ENCODE results near the gene FAM200C. TPM values are rescaled to one million over a fixed set of nuclear protein-coding genes. Genes with fewer than 3 reads are reported as not detected.

FAM200C gene
- total RNA-seq (2014; rRNA removed; shearing (Covaris generic)): 2.4 and 2.7 TPM in 2 replicates
- total RNA-seq (2022): 3.7 and 5.1 TPM in 2 replicates
- percentile 60 among the genes with signal in this experiment for Bru-seq, nascent RNA
- BruChase-seq, experiment 1, labeled RNA remaining after a 6-hour chase: percentile 54 among the genes with signal in this experiment
- BruChase-seq, experiment 2, labeled RNA remaining after a 2-hour chase: percentile 61 among the genes with signal in this experiment
- long read RNA-seq, transcript ZBED8-201 (2 exons, 2,851 nt): major isoform, 7 of 9 reads
- long read RNA-seq, partial matches to known transcripts: 0 of 9 reads
- long read RNA-seq, other reads (novel, unspliced or antisense): 2 of 9 reads

DNA sequence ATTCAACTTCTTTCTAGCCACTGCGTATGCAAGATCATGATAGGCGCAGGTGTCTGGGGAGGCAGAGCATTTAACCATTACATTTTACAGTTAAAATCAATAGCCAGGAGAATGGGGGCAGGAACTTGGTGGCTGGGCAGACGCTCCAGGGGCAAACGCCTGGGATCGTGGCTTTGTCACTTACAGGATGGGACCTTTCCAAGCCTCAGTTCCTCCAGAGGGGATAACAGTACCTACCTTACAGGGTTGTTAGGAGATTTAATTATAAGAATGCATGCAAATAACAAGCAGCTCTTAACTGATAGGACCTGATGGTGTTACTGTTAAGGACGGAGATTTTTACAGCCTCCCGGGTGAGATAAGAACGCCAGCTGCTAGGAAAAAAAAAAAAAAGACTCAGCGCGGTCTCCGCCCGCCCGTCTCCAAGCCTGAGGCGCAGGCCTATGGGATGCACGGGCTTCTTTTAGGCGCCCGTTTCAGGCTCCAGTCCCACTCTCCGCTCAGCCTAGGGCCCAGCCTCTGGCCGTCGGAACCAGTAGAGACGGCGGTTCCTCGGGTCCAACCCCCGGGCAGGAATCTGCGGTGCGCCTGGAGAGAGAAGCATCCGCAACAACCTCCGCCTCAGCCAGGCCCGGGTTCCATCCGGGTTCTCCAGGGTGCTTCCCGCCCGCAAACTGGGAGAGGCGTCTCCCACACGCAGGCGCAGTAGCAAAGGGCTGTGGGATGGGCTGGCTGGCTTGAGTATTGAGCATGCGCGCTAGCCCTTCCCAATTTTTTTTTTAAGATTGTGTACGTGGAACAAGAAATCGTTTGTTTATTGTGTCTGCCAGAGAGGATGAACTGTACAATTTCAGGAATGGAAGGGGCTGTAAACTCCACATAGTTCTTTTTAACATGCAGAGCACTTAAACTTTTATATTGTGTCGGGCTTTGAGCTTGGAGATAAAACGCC is at the start of gene FAM200C:
TSS of gene FAM200C (minus strand) at position 653 of the 952 bp plus-strand sequence. CDS start 4,564 bp downstream, outside the sequence.
- ChIA-PET POLR2A (interaction anchor here (0.7 to 2.1 kb wide), 8 partner anchors 11 to 31 kb away, joined by 3 to 11 read pairs (median 6); partner anchors contain the start of genes PTTG1 and SLU7), CTCF (ENCODE audit: unreplicated experiment) (interaction anchor here (0.6 to 1.3 kb wide), 4 partner anchors 18 to 372 kb away, joined by 3 to 4 read pairs (median 3); no protein-coding TSS in a partner anchor)
- Histone ChIP-seq H2AFZ (ENCODE audit: low read length) (peak within 1 kb of the TSS; percentile 97), H3K27ac (ENCODE audit: low read depth, low read length, poor library complexity, severe bottlenecking) (peak within 1 kb of the TSS; percentile 21), H3K4me1 (ENCODE audit: insufficient read depth, low read length, poor library complexity, severe bottlenecking) (peaks cover 9% of the 10 kb centered on the region), H4K20me1 (ENCODE audit: insufficient read depth, low read length) (no peaks in the 10 kb centered on the region), H3K79me2 (ENCODE audit: insufficient read depth, low read depth, low read length) (peaks cover 8% of the 10 kb centered on the region; the same call in 1 of the 2 replicates), H3K9me2 (ENCODE audit: insufficient read depth, low read length) (no peaks in the 10 kb centered on the region), H3K4me3 (ENCODE audit: low read depth, low read length, poor library complexity, severe bottlenecking) (peak within 1 kb of the TSS; percentile 90), H3K4me2 (ENCODE audit: low read length) (peak within 1 kb of the TSS; percentile 86), H3K36me3 (ENCODE audit: insufficient read depth, low read length) (peaks cover 35% of the 10 kb centered on the region), H3K9me3 (ENCODE audit: low read length) (no peaks in the 10 kb centered on the region)
- no peak for TF ChIP-seq EZH2phosphoT487 (IDR thresholded peaks at IDR 0.05; ENCODE audit: borderline replicate concordance, low read depth, low read length)
- TF ChIP-seq, protein P1, sequence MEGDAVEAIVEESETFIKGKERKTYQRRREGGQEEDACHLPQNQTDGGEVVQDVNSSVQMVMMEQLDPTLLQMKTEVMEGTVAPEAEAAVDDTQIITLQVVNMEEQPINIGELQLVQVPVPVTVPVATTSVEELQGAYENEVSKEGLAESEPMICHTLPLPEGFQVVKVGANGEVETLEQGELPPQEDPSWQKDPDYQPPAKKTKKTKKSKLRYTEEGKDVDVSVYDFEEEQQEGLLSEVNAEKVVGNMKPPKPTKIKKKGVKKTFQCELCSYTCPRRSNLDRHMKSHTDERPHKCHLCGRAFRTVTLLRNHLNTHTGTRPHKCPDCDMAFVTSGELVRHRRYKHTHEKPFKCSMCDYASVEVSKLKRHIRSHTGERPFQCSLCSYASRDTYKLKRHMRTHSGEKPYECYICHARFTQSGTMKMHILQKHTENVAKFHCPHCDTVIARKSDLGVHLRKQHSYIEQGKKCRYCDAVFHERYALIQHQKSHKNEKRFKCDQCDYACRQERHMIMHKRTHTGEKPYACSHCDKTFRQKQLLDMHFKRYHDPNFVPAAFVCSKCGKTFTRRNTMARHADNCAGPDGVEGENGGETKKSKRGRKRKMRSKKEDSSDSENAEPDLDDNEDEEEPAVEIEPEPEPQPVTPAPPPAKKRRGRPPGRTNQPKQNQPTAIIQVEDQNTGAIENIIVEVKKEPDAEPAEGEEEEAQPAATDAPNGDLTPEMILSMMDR (conservative IDR thresholded peaks at IDR 0.05; ENCODE audit: low read length): no peak
- no TSS peak for BruUV-seq (replicated peaks)
- intact Hi-C loops (cut with micrococcal nuclease; ENCODE audit: unreplicated experiment): loop anchor here (2.0 kb wide), 1 partner anchor 19 kb away; the partner anchor contains the start of gene SLU7
- peak; percentile 84 for DNase-seq (ENCODE audit: low spot score)

DNA sequence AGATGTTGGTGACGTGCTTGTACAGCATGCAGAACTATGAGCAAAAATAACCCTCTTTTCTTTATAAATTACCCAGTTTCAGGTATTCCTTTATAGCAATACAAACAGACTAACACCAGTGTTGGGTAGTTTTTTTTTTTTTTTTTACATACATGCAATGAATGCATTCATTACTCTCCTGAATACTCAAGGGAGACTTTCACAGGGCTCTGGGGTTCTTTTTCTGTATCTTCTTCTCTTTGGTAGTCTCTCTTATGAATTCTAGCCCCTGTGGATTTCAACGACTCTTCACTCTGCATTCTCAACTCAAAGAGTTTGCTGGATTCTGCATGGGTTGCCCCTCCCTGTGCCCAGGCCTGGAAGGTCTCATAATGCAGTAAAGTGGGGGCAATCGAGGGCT is 49.6 kb upstream of the FAM200C start:
- no peak for TF ChIP-seq EZH2phosphoT487 (IDR thresholded peaks at IDR 0.05; ENCODE audit: borderline replicate concordance, low read depth, low read length)
- TF ChIP-seq, protein P1 (conservative IDR thresholded peaks at IDR 0.05; ENCODE audit: low read length): no peak
- DNase-seq (ENCODE audit: low spot score): no peak
- Histone ChIP-seq H3K36me3 (ENCODE audit: insufficient read depth, low read length) (no peaks in the 10 kb centered on the region), H4K20me1 (ENCODE audit: insufficient read depth, low read length) (no peaks in the 10 kb centered on the region), H2AFZ (ENCODE audit: low read length) (no peak overlapping the region), H3K9me3 (ENCODE audit: low read length) (no peaks in the 10 kb centered on the region), H3K27ac (ENCODE audit: low read depth, low read length, poor library complexity, severe bottlenecking) (no peak overlapping the region), H3K4me1 (ENCODE audit: insufficient read depth, low read length, poor library complexity, severe bottlenecking) (no peaks in the 10 kb centered on the region), H3K4me3 (ENCODE audit: low read depth, low read length, poor library complexity, severe bottlenecking) (no peak overlapping the region), H3K9me2 (ENCODE audit: insufficient read depth, low read length) (no peaks in the 10 kb centered on the region; the same call in 1 of the 2 replicates), H3K79me2 (ENCODE audit: insufficient read depth, low read depth, low read length) (no peaks in the 10 kb centered on the region), H3K4me2 (ENCODE audit: low read length) (no peak overlapping the region)
- BruUV-seq (replicated peaks): no TSS peak
- ChIA-PET POLR2A (interaction anchor here (0.6 kb wide), 1 partner anchor 1008 kb away, joined by 3 read pairs; no protein-coding TSS in a partner anchor), CTCF (ENCODE audit: unreplicated experiment) (no interaction called here)
- intact Hi-C loops (cut with micrococcal nuclease; ENCODE audit: unreplicated experiment): no loop called here
